HG03108 (cell line): ENCODE measurements around the gene MOSMO.

Source experiments
- ATAC-seq: cut with Tn5 transposase; IDR thresholded peaks from one replicate; pipeline ENCODE4 v1.9.1; 2021; ENCODE audit warnings: moderate library complexity; ENCODE audit not compliant: unreplicated experiment

The MOSMO gene

GRCh38 chr16:22132801-22133200 is 124.9 kb downstream of the MOSMO start:
- no peak for ATAC-seq
